CD4-positive, alpha-beta T cell treated with Interleukin-15 for 1 hour (primary cell): Measurements from ENCODE around the gene SLC2A9.

Source experiments
- DNase-seq: peaks from one replicate; pipeline ENCODE4 v3.0.0-alpha.2; 2020

Gene SLC2A9

DNA sequence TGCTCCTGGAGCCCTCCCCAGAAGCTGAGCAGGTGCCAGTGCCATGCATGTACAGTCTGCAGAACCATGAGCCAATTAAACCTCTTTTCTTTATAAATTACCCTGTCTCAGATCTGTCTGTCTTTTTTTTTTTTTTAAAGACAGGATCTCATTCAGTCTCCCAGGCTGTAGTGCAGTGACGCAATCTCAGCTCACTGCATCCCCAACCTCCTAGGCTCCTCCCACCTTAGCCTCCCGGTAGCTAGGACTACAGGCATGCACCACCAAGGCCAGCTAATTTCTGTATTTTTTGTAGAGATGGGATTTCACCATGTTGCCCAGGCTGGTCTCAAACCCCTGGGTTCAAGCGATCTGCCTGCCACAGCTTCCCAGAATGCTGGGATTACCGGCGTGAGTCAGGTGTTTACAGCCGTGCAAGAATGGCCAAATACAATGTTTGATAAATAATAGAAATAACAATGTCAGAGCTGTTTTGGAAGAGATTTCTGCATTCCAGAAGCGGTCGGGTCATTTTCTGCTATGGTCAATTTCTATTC, 68.8 kb downstream of the SLC2A9 start:
- no peak for DNase-seq

- no peak for DNase-seq
These were observed 71.7 kb downstream of the SLC2A9 start for GRCh38 chr4:9949573-9949972.

DNA sequence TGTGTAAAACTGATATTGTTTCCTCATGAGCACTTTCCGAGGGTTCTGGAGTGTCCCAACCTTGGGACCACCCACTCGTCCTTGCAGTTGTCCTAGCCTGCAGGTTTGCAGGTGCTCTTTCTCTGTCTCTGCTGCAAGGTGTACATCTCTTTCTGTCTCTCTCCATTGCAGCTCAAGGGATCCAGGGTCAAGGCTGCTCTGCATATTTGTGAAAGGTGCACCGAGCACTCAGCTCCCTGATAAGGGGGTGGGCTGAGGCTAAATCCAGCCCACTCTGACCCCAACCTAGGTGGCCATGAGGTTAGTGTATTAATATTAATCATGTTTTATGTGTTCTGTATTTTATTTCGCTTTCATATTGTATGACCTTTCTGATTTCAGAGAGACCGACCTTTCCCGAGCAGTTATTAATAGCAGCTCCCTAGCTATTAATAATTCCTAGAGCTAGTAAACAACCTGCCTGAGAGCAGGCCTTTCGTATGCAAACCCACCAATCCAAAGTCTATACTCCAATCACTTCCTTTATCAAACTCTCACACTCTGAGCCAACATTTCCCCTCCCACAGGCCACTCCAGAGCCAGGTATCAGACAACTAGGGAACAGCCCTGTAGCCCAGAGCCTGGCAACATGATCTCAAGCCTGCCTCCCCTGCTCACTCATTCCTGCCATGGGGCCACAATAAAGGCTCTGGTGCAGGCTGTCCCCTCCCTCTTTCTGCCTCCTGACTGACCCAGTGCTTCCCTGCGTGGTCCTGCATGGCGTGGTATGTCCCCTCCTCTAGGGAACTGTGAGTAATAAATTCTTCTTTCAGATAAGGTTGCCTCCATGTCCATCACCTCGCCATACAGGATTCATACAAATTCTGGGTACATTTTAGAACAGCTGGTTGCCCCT, 73.9 kb downstream of the SLC2A9 start:
- no peak for DNase-seq

DNA sequence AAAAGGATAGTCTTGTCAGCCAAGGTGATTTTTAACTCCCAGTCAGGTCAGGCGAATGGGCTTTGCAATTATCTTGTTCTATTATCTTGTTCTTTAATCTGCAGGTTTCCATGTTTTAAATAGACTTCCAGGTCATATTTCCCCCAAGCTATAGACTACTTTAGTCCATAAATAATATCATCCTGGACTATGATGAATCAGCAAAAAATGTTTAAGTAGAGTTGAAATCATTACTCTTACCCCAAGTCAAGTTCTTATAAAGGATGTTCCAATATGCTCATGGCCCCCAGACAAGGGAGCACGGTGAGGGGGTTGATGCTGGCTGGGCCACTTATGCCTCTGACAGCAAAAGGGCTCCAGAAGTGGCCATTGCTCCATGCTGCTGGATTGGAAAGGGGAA, 75.1 kb downstream of the SLC2A9 start:
- no peak for DNase-seq

DNA sequence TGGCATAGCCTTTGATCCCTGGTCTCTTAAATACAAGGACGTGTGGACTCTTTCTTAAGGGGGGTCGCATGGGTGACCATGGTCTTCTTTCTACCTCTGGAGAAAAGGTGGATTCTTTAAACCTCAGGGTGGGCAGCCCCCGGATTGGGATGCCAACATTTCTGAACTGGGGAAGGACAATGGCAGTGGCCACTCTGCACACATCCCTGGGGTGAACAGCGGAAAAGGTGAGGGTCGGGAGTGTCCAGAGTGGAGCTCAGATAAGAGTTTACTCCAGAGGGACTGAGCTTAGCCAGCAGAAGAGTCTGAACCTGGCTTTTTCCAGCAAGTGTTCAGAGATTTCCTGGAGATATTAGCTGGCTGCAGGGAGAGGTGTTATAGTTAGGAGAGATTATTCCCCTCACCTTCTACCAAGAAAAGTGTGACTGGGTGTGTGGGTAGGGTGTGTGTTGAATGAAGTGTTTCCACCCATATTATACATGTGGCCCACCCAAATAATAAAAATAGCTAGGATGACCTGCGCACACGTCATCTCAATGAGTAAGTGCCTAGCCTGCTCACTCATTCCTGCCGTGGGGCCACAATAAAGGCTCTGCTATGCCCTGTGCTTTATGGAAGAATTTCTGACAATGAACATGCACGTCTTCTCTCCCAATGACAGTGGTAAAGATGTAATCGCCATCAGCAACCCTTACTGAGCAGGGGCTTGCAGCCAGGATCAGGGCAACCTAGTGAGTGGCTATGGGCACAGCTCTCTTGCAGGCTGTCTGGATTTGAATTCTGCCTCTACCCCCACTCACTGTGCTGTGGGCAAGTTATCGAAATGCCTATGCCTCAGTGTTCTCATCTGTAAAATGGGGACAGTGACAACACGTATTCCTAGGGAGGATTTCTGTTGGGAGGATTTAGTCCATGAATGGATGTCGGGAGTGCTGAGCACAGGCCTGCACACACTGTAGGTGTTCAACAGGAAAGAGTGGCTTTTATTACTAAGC, 76.6 kb downstream of the SLC2A9 start:
- no peak for DNase-seq

DNA sequence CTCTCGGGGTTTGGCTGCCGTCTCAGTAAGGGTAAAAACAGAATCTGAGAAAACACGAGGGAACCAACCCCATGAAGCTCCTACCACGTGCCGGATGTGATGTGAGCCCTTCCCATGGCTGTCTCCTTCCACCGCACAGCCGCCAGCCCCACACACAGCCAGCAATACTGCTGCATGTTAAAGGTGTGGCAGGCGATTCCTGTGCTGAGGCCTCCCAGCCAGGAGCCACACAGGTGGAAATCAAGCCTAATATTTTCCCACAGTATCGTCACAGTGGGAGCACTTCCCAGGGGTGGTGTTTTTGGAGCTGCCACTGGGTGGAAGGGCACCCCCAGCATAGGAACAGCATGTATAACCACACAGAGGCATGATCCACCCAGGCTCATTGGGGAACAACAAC, 77.5 kb downstream of the SLC2A9 start:
- no peak for DNase-seq

DNA sequence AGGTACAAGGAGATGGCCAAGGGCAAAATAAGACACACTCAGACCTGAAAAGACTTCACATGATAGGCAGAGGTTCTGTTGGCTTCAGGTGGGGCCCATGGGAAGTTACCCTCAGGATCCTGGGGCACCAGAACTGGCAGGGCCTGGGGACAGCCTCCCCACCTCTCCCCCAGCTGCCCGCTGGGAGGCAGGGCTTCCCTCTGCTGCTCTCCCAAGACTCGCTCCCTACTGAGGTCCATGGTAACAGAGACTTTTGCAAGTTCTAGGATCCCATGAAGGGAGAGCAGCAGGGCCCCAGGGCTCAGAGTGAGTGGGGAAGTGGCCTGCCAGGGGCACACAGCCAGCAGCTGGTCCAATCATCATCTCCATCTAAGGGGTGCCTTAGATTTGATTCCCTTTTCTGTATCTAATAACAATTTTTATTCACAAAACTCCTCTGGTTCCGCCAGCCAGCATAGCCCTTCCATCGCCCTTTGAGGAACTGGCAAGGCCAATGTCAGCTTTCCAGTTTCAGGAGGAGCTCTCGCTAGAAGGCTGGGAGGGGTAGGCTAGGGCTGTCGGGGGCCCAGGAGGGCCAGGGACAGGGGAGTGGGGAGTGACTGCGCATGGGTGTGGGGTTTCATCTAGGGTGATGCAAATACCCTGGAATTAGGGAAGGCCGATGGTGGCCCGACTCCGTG, 78.2 kb downstream of the SLC2A9 start:
- DNase-seq, result no peak

GRCh38 chr4:9942139-9942538, 79.2 kb downstream of the SLC2A9 start:
- DNase-seq, result no peak

DNA sequence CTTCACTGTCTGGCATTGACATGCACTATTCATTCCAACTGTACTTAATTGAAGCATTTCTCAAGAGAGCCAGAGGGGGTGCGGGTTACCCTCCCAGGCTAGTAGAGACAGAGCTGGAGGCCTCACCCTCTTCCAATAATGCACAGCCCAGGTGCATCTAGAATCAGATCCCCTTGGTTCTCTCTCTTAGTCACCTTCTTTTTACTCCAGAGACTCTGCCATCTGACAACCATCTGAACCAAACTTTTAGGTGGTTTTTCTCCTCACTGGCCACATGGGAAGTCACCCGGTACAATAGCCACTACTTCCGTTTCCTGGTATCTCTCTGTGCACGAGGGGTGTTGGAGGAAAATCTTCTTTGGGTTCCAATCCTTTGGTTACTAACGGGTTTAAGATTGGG, 81.3 kb downstream of the SLC2A9 start:
- DNase-seq, result no peak

DNA sequence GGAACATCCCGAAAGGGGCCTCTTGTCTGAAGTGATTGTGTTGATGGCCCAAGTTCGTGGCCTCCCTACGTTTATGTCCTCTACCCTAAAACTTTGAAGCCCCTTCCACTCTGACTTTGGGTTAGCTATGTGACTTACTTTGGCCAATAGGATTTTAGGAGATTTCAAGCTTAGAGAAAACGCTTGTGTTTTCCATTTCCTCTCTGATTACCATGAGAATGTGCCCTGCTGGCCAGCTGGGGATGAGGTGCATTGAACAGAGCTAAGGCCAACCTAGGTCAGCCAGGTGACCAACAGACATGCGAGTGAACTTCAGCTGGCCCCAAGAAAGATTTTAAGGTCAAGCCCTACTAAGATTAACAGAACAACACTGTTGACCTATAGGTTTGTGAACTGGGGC, 82.4 kb downstream of the SLC2A9 start:
- no peak for DNase-seq

DNA sequence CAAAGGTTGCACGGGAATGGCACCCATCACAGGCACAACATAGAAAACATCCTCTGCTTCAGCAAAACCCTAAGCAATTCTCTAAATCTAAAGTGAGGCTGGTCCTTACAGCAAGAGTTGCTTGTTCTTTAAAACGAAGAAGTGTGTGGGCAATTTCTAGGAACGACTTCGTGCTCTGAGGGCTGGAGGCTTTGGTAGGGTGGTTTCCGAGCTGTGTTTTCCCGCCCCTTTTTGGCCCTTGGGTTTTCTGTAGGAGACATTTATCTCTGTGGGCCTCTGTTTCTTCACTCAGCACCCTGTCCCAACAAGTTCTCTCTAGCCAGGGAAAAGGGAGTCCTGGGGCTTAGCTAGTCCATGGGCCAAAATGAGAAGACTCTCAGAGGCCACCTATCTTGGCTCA, 84.2 kb downstream of the SLC2A9 start:
- DNase-seq, result no peak

- no peak for DNase-seq
These were observed 85.1 kb downstream of the SLC2A9 start for GRCh38 chr4:9936129-9936644.

GRCh38 chr4:9933956-9934355, 87.3 kb downstream of the SLC2A9 start:
- DNase-seq, result no peak

DNA sequence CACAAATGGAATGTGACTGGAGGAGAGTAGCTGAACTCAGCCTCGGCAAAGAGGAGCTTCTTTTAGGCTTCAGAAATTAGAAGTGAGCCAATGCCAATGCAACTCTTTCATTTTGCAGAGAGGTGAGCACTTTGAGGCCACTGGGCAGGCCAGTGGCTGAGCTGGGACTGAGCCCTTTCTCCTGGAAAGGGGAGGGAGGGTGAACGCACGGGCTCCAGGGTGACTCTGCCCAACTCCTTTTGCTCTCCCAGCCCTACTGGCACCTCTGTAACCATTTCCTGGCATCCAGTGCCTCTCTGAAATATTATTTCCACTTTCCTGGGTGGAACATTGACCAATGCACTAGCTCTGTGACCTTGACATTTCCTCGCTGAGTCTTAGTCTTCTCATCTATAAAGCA, 88.1 kb downstream of the SLC2A9 start:
- DNase-seq, result no peak

GRCh38 chr4:9932771-9933170, 88.5 kb downstream of the SLC2A9 start:
- DNase-seq, result no peak

DNA sequence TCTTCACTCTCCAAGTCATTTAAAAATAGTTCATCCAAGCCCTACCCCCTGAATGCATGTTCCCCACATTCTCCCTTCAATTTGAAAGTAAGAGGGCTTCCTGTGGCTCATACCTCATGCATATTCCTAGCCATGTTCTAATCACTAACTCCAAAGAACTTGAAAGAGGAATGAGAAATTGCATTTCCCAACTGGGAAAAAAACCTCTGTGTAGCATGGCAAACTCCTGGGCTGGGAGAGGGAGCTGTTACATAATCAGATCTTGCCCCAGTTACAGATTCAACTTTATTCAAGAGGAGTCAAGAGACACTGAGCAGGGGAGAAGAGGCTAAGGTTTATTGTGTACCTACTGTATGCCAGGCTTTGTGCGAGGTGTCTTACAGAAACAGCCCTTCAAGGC, 90.2 kb downstream of the SLC2A9 start:
- DNase-seq, result no peak

DNA sequence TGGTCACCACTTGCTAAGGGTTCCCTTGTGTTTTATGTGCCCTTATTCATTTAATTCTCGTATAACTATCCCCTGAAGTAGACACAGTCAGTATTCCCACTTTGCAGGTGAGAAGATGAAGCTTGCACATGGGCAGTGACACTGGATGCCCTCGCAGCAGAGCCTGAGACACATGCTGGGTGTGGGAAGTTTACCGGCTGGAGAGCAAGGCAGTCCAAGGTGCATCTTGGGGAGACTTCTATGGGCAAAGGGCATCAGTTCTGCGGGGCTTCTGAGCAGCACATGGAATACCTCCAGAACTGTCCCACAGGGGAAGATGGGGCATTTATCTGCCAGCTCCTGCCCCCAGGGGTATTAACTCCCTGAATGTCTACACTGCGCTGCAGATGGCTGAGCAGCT, 92.2 kb downstream of the SLC2A9 start:
- no peak for DNase-seq

- no peak for DNase-seq
These were observed 93.8 kb downstream of the SLC2A9 start for GRCh38 chr4:9927341-9928007.

DNA sequence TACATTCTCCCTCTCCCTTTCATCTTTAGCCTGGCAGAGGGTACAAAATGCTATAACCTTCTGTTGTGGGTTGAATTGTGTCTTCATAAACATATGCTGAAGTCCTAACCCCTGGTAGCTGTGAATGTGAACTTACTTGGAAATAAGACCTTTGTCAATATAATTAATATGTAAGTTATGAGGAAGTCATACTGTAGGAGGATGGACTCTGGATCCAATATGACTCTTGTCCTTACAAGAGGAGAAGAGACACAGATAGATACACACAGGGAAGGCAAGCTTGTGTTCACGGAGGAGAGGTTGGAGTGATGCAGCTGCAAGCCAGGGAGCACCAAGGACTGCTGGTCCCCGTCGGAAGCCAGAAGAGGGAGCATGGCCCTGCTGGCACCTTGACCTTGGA, 94.7 kb downstream of the SLC2A9 start:
- no peak for DNase-seq

- DNase-seq, result no peak
These were observed 95.4 kb downstream of the SLC2A9 start for GRCh38 chr4:9925750-9926439.

DNA sequence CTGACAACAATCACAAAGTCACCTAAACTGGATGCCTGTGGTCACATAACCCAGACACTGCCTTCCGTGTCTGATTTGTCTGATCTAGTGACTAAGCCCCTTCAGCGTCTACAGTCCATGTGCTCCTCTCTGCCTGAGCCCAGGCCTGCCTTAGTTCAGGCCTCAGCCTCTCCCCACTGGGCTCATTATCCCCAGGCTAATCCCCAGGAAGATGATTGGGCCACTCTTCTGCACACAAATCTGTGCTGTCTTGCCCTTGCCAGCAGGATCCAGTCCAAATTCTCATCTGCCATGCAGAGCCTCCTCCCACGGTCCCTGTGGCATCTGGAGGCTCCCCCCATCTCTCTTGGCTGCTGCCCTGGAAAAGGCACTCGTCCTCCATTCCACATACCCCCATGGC, 96.5 kb downstream of the SLC2A9 start:
- DNase-seq, result no peak
